Right renal pelvis (tissue), 4 donors: ENCODE measurements around the gene CD9. TPM values are rescaled to one million over a fixed set of nuclear protein-coding genes. Genes with fewer than 3 reads are reported as not detected.

Experiments used
- DNase-seq, 4 donors: peaks; one replicate each; pipeline ENCODE4 v3.0.0-alpha.2; 2013; ENCODE audit warnings: low read depth in 4 of 4, low spot score in 3 of 4, missing footprints in 1 of 4
- polyA plus RNA-seq, 4 donors: library from polyadenylated mRNA; unstranded; fragments of 120-200 nt; gene quantifications; one replicate each; pipeline ENCODE4 v1.2.1, GENCODE V29; 2013; ENCODE audit not compliant: insufficient read length in 4 of 4

The CD9 gene
- polyA plus RNA-seq, 4 donors, result 182 to 211 (median 194) TPM

GRCh38 chr12:6235499-6235898 is 35.3 kb downstream of the CD9 start:
- DNase-seq, result no peak

- no peak for DNase-seq
These were observed 35.9 kb downstream of the CD9 start for GRCh38 chr12:6235906-6236640.

- DNase-seq, result no peak
These were observed 36.4 kb downstream of the CD9 start for GRCh38 chr12:6236641-6236940.

GRCh38 chr12:6237830-6238229 is 37.6 kb downstream of the CD9 start:
- no peak for DNase-seq

- DNase-seq, result no peak
These were observed 38.7 kb downstream of the CD9 start for GRCh38 chr12:6238875-6239274.

- DNase-seq, result no peak
These were observed 41.3 kb downstream of the CD9 start for GRCh38 chr12:6241495-6241894.

GRCh38 chr12:6249580-6249979 is 49.4 kb downstream of the CD9 start:
- DNase-seq, result no peak

GRCh38 chr12:6250343-6250742 is 50.1 kb downstream of the CD9 start:
- DNase-seq, result no peak

- DNase-seq, result no peak
These were observed 53.1 kb downstream of the CD9 start for GRCh38 chr12:6253278-6253677.

GRCh38 chr12:6254491-6254890 is 54.3 kb downstream of the CD9 start:
- no peak for DNase-seq

- DNase-seq, result no peak
These were observed 56.8 kb downstream of the CD9 start for GRCh38 chr12:6257007-6257406.

GRCh38 chr12:6262211-6262610 is 62.0 kb downstream of the CD9 start:
- no peak for DNase-seq

GRCh38 chr12:6262623-6263022 is 62.4 kb downstream of the CD9 start:
- DNase-seq, result no peak

- DNase-seq, result no peak
These were observed 63.7 kb downstream of the CD9 start for GRCh38 chr12:6263931-6264330.

GRCh38 chr12:6264402-6265037 is 64.3 kb downstream of the CD9 start:
- DNase-seq, result no peak

- DNase-seq, result no peak
These were observed 64.8 kb downstream of the CD9 start for GRCh38 chr12:6265038-6265405.

- no peak for DNase-seq
These were observed 66.4 kb downstream of the CD9 start for GRCh38 chr12:6266541-6266966.

- DNase-seq, result no peak
These were observed 66.9 kb downstream of the CD9 start for GRCh38 chr12:6266971-6267721.

- DNase-seq, result no peak
These were observed 68.4 kb downstream of the CD9 start for GRCh38 chr12:6268484-6269157.

- DNase-seq, result no peak
These were observed 69.8 kb downstream of the CD9 start for GRCh38 chr12:6269986-6270385.

GRCh38 chr12:6271281-6271680 is 71.1 kb downstream of the CD9 start:
- no peak for DNase-seq
